NCI-H510A (cell line): ENCODE data around the gene MEGF11.
"Not testable (repeated sequence)": the region's sequence is repeated elsewhere in the genome, so short reads cannot be mapped to it uniquely, and the experiment has no call there.

ENCODE experiments used
- DNase-seq: peaks from one replicate; lab custom pipeline; 2025; lab: John Stamatoyannopoulos, UW

The MEGF11 gene

DNA sequence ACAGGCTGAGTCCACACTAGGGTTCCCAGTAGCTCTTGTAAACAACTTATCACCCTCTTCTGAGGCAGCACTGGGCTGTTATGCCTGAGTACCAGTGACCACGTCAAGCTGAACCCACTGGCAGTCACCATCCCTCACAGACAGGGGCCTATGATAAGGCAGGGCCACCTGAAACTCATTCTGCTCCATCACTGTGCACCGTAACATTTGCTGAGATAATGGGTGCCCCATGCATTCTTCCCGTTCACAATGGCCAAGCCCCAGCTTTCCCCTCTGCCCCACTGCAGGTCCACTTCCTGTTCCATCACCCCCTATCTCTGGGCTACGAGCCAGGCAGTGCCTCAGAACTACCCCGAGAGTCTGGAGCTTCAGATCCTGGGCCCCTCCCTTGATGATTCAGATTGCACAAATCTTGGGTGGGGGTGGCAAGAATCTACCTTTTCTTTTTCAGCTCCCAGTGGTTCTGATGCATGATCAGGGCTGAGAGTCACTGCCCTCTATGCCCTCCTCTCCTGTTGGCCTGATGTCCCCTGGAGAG is 226.2 kb downstream of the MEGF11 start:
- DNase-seq, result no peak

DNA sequence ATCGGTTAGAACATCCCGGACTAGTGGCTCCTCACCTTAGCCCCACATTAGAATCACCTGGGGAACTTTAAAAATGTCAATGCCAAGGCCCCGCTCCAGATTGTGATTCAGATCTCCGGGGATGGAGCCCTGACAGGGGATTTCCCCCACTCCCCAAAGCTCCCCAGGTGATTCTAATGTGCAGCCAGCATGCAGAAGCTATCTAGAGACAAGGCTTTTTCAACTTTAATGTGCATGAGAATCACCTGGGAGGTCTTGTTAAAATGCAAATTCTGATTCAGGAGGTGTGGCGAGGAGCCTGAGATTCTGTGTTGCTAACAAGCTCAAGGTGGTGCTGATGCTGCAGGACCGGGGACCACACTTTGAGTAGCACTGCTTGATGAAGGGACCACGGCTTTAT is 227.6 kb downstream of the MEGF11 start:
- DNase-seq, result no peak

DNA sequence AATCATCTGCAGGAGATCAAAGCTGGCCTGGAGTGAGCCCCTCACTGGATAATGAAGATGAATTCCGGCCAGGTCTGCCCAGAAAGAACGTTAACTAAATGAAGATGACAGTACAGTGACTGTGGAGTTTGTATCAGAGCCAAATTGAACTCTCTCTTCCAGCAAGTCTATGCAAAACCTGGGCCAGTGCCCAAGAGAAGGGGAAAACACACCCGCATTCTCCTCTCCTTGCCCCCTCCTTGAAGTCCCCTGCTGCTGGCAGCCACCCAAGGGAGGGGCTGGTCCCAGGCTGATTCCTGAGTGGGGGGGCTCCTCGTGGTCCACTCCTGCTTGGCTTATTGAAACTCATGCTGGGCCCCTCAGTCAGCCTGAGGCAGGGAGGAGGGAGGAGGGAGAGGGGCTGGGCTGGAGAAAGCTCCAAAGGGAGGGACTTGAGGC is 228.5 kb downstream of the MEGF11 start:
- DNase-seq, result no peak

DNA sequence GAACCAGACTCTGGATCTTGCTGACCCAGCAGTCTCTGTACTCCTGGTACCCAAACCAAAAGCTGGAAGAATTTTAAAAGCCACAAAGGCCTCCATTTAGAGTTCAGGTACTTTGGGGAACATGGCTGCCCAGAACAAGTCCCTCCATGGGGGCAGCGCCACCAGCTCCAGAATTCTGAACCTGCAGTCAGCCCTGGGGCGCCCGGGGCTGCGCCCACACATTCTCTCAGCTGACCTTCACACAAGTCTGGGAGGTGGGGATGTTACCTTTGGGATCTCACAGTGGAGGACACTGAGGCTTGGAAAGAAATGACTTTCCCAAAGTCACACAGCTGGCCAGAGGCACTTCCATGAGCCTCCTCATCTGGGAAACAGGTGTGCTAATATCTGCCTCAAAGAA is 229.4 kb downstream of the MEGF11 start:
- DNase-seq, result no peak

DNA sequence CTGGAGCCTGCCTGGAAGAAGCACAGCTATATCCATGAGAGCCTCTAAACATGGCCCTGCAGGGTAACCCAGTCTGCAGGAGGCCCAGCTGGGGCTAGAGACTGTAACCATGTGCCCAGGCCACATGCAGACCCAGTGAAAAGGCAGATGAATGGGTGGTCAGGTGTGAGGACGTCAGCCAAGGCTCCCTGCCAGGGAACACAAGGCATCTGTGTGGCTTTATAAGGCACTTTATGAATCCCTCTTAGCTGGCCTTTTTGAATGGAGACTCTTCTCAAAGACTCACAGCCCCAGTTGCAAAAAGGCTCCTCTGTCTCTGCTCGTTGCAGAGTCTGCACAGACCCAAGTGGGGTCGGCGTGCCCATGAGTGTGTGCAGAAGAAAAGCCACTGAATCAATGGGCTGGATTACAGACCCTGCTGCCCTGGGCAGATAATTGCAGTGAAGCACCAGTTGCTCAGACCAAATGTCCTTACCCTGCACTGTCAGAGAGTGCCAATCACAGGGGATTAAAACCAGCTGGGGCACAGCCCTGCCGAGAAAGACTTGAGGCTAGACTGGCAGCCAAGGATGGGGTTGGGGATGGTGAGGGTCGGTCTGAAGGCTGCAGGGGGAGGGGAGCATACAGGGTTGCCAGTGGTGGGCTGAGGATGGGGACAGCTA is 230.1 kb downstream of the MEGF11 start:
- no peak for DNase-seq

DNA sequence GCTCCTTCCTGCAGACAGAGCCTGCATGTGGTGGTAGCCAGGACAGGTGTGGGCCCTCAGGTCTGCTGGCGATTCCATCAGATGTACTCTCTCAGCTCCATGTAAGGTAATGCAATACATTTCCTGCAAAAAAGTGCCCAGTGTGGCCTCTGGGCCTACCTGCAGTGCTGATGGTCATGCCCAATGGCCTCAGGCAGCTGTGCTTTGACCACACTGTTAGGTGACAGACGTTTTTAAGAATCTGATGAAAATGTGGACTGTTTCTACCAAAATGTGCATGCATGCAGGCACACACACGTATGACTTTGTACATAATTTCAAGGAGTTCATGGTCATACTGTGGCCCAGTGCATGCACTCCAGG is 231.4 kb downstream of the MEGF11 start:
- no peak for DNase-seq

DNA sequence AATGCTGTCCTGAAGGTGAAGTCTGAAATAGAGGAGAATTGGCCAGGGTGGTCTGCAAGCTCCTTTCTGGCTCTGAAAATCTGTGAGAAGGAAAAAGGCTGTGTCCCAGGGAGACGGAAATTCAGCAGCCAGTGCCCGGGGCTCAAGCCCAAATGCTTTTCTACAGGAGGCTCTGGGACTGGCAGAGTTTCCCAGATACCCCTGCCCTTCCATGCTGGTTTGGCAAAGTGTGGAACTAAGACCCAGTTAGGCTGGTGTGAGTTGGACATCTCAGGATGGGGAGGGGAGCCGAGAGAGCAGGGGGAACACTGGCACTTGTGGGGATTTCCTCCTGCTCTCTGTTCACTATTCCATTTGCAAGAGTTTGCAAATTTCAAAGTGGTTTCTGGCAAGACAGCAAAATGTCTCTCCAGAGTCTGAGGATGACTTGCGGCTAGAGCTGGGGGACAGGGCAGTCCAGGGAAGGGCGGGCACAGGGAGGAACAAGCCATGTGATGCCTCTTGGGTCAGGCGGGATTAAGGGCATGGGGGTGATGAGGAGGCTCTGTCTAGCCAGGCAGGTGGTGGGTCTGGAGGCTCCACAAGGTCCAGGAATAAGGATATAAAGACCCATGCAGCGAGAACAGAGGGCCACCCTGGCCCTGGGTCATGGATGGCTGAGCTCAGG is 231.9 kb downstream of the MEGF11 start:
- no peak for DNase-seq

DNA sequence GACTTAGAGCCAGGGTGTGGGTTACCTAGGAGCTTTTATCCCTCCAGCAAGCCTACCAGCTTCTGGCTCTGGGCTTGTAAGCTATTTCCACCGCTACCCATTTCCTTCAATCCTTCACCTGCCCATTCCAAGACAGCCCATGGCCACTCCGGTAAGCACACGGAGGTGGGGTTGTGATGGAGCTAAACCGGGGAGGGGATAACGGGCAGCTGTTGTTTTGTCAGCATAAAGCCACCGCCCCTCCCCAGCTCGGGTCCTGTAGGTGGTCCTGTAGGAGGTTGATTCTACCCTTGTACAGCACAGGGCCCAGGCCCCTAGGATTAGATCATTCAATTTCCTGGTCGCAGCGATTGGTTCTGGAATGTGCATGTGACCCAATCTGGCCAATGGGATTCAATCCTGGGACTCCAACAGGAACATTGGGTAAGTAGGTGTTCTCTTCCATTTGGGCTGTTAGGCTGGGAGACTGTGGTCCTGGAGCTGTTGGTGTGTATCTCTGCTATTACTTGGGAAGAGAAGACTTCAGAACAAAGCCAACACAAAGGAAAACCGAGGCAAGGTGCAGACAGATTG is 233.6 kb downstream of the MEGF11 start:
- no peak for DNase-seq

DNA sequence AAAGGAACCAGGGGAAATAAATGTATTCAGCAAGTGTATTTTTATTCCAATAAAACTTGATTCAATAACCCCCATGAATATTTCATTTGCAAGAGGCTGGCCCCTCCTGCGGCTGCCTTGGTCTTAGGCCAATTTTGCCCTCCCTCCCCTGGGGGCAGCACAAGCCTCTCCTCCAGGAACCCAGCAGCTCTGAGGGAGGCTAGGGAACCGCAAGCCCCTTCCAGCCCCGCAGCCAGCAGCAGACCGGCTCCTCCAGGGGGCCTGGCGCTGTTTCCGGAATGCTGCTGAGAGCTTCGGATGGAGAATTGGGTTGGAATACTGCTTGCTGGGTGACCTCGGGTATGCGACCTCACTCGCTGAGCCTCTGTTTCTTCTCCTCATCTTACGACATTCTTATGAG is 234.2 kb downstream of the MEGF11 start:
- DNase-seq, result no peak

DNA sequence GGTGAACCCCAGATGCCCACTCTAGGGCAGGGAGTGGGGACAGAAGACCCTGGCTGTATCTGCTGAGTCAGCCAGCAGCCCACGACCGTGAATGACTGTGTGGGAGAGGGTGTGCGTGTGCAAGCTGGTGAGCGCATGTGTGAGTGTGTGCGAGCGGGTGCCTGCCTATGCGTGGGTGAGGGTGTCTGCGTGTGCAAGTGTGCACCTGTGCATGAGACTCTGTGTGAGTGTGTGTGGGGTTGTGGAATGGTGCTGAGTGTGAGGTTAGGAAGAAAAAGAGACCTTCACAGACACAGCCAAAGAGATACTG is 235.1 kb downstream of the MEGF11 start:
- DNase-seq, result no peak

DNA sequence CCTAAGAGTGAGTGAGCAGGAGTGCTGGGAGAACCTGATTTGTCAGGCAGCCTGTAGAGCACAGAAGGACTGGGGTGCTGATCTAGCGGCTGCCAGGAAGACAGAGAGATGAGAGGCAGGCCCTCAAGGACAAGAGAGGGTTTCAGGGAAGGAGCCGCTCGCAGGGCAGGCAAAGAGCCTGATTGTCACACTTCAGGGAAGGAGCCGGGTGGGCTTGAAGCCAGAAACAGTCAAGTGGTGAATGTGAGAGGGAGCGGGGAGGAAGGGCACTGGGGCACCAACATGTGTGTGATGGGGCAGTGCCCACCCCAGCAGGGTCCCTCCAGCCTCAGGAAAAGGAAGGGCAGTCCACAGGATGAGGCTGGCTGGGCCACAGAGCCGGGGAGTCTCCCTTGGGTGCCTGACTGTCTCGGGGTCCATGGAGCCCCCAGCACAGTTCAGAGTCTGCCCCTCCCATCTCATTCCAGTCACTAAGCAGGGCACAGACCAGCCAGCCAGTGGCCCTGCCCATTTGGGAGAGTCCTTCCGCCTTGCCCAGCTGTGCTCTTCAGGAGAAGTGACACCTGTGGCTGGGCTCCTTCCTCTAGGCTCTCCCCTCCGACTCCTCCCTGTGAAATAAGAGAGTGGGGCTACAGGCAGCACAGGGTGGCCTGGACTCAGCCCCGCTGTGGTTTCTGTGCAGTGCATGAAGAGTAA is 235.6 kb downstream of the MEGF11 start:
- no peak for DNase-seq

DNA sequence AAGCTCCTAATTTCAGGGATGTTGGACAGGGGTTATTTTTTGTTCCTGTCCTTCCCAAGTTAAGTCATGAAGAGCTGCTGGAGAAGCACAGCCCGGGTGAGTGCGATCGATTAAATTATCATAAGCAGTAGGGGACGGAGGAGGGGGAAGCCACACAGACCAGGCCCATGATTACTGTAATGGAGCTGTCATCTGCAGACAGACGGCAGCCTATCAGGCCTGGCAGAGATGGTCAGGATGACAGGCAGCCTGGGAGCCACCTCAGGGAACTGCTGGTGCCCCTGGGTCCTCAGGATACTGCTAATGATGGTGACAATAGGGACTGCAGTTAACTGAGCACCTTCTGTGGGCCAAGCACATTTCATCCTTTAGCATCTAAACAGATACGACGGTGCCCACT is 236.6 kb downstream of the MEGF11 start:
- no peak for DNase-seq

DNA sequence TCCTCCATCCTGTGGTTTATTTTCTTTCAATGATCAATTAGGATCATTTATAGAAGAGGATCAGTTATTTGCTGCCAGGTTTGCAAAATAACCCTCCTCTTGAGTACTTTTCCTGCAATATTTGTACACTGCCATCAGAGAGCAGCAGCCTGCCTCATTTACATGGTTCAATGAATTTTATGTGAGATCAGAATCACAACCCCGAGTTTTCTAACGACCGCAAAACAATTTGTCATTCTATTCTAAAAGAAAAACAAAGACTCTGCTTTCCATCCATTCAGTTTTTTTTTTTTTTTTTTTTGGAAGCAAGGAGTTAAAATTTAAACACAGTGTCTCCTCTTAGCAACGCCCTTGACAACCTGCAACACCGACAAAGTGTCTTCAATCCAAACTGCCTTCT is 237.4 kb downstream of the MEGF11 start:
- DNase-seq, result no peak

DNA sequence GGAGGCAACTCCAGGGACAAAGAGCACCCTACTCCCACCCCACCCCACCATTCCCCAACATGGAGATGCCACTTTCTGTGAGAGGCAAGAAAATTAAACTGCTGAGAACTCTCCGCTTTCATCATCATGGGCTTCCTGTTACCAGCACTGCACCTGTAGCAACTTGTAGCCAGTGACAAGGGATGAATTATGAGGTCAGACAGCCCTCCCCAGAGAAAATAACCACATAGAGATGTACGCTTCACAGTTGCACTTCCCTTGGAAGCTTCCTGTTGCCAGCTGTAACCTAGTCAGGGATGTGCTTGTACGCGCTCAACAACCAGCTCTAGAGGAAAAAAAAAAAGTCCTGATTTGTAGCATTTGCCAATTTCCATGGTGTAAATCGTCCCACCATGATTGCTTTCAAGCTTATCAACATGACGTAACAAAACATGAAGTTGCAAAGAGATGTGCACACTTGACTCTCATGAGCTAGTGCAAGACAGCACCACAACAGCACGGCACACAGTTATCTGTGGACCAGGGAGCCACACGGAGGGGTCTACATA is 238.8 kb downstream of the MEGF11 start:
- DNase-seq, result no peak

DNA sequence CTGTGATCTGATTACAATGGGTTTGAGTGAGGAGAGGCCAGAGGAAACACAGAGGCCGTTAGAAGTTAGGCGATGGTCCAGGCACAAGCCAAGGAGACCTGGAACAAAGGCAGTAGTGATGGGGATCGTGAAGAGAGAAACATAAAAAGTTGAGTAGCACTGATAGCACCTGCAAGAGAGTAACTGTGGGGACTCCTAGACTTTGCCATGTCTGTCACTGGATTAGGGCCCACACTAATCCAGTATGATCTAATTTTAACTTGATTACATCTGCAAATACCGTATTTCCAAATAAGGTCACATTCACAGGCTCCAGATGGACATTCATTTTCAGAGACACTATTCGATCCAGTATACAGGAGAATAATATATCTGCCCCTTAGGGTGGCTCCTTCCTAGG is 239.5 kb downstream of the MEGF11 start:
- DNase-seq, result no peak

DNA sequence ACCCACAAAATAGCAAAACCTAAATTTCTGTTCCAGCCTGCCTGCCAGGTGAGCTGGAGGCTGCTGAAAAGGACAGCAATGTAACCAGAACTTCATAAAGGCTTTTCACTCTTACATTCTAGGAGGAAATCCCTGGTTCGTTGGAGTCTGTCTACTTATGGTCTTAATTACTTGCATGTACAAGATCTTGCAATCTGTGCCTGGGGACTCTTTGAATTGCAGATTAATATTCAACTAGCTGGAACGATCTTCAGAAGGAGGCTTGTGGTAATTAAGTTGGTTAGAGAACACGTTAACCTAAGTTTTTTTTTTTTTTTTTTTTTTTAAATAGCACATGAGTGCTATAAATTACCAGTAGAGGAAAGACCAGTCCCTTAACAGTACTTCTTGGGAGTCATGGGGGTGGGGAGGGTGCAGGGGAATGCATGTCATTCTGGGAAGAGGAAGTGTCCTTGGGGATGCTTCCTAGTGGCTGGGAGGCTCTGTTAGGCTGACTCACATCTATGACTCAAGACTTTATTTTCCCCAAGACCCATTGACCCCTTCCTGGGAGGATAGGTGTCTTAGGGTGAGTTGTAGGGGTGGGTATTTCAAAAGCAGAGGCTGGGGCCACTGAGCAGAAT is 244.5 kb downstream of the MEGF11 start:
- no peak for DNase-seq

DNA sequence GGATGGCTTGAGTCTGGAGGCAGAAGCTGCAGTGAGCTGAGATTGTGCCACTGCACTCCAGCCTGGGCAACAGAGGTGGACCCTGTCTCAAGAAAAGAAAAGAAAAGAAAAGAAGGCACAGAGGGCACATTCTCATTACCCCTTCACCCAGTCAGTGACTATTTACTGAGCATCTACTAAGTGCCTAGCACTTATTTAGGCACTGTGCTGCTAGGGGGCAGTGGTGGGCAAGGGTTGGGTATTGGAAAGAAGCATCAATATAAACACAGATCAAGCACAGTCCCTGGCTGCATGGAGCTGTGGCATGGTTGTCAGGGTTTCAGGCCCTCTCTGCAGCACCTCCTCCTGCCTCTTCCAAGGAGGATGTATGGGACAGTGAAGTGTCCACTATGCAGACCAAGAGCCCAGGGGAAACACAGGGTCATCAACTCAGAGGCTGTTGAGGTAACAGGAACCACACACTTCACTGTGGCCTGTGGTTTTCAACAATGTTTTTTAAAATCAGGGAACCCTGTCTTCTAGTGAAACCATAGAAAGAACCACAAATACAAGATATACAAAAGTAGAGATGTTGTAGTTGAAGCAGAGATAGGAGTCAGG is 245.8 kb downstream of the MEGF11 start:
- DNase-seq, result no peak

DNA sequence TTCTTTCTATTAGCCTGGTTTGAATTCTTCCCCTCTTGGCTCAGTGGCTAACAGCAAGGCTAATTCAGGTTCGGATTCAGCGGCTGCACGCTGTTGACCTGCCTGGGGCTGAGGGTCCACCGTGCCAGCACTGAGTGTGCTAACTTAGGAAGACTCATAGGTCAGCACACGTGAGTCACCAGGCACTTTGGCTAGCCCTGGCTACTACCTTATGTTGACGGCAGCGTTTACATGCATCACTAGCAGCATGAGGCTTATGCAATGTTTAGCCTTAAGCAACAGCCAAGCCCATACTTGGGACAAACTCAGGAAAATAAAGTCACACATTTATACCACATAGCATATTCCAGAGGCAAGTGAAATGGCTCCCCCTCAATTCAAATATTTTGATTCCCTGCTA is 246.6 kb downstream of the MEGF11 start:
- DNase-seq, result no peak

DNA sequence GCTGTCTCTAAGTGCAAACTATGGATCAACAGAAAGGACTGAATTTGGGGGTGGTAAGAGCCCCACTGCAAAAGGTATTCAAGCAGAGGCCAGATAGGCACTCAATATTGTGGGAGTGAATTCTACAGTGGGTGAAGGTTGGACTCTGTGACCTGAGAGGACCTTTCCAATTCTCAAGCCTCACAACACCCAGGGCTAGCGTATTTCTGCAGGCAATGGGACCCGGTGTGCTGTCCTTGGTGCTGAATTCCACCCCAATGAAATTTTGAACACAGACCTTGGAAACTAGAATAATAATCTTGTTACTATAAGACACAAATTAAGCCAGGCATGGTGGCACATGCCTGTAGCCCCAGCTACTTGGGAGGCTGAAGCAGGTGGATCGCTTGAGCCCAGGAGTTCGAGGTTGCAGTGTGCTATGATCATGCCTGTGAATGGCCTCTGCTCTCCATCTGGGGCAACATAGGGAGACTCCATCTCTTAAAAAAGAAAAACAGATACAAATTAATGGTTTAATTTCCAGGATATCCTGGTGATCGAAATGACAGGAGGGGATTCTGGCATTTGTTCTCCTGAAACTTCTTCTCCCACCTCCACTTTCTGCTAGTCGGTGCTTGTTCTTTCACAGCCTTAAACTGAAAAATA is 248.8 kb downstream of the MEGF11 start:
- DNase-seq, result no peak

DNA sequence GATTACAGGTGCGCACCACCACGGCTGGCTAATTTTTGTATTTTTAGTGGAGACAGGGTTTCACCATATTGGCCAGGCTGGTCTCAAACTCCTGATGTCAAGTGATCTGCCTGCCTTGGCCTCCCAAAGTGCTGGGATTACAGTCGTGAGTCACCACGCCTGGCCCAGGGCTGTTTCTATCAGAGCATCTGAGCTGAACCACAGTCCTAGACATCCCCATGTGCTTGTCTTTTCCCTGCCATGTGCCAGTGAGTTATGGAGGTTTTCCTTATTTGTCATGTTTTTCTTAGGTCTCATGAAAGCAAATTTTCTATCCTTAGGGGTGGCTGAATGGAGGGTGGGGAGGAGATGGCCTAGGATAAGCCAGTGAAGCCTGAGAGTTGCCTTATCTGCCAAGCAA is 250.4 kb downstream of the MEGF11 start:
- not testable (repeated sequence) for DNase-seq

DNA sequence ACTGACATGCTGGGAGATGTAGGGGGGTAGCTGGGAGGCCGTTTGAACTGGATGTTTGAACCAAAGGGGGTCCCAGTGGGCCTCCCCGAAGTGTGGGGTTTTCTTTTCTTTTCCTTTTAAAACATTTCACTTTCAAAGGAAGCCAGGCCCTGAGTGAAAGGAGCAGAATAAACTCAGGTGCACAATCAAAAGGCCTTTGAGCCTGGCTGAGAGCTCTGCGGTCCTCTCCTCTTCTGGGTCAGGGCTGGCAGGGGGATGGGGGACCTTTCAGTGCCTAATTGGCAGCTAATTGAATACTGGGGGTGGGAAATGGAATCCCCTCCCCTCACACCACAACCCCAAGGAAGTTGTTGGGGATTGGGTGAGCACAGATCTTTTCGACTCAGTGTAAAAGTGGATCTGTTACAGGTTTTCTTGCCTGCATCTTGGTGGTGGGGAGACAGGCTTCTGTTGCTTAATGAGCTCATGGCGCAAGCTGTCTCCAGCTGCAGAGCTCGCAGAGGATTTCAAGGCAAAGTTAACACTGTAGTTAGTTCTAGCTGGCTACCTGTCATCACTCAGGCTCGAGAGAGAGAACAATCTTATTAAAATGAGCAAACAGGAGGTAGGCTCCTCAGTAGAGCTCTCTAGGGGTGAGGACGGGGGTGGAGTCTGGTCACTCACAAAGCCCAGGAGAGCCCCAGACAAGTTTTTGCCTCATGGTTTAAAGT is 251.7 kb downstream of the MEGF11 start:
- DNase-seq, result no peak
